Adrenal gland (tissue), 12 donors: ENCODE measurements around the gene CREB5. TPM values are rescaled to one million over a fixed set of nuclear protein-coding genes. Genes with fewer than 3 reads are reported as not detected.

Experiments used
- DNase-seq, 7 donors: peaks; one replicate each; pipeline ENCODE4 v3.0.0-alpha.2; 2019 to 2020
- H3K27ac ChIP-seq, 5 donors: fragments of 200-600 bp; sonication (generic) in 4 of 5; 1 replicate in 3 of 5; 2 replicates in 2 of 5; pipeline versions ENCODE4 v1.5.1 to v1.8.0; 2016 to 2020; ENCODE audit warnings: mild to moderate bottlenecking in 1 of 5
- H3K27me3 ChIP-seq: fragments of 200-600 bp; 2 replicates; pipeline ENCODE4 v1.8.0; 2021
- H3K36me3 ChIP-seq, 2 donors: fragments of 200-600 bp; replicated peaks in 1 of 2; 1 replicate in 1 of 2; 2 replicates in 1 of 2; pipeline versions ENCODE4 v1.5.1 to v1.8.0; 2018 to 2022
- H3K4me1 ChIP-seq, 2 donors: fragments of 200-600 bp; replicated peaks in 1 of 2; 1 replicate in 1 of 2; 2 replicates in 1 of 2; pipeline versions ENCODE4 v1.5.1 to v1.8.0; 2018 to 2021
- H3K4me3 ChIP-seq, 4 donors: fragments of 200-600 bp; sonication (generic) in 3 of 4; one replicate each; pipeline ENCODE4 v1.5.1; 2016 to 2018
- H3K9me3 ChIP-seq, 3 donors: fragments of 200-600 bp; sonication (generic) in 1 of 3; replicated peaks in 1 of 3; 1 replicate in 2 of 3; 2 replicates in 1 of 3; pipeline versions ENCODE4 v1.5.1 to v1.8.0; 2016 to 2021
- POLR2A ChIP-seq, 2 donors: fragments of 450-650 bp; IDR thresholded peaks; one replicate each; pipeline ENCODE4 v1.6.1; 2017; ENCODE audit warnings: antibody characterized with exemption in 2 of 2, mild to moderate bottlenecking in 2 of 2, moderate library complexity in 1 of 2
- WGBS, 4 donors: extraction: QIAGEN DNeasy Blood & Tissue Kit in 2 of 4; methylation state at CpG; one replicate each; pipeline versions ENCODE4 v1.1.5 to v1.1.7; 2013 to 2017; 5-methylcytosine and 5-hydroxymethylcytosine counted together
- intact Hi-C, 2 donors: fragments of 100-400 bp; cut with DNase I; formaldehyde crosslinking; loops; one replicate each; pipeline versions ENCODE4 v1.14.1 to v1.15.0; 2022 to 2023
- polyA plus RNA-seq, 3 donors: library from polyadenylated mRNA; stranded (reverse); fragments of 200-250 nt in 2 of 3; fragments of 350-450 nt in 1 of 3; fragmentation: Illumina TruSeq in 1 of 3; extraction: RNeasy Lipid Tissue Mini Kit (QIAGEN cat#74804) in 1 of 3; gene quantifications; one replicate each; pipeline ENCODE4 v1.2.3, GENCODE V29; 2013 to 2014
- total RNA-seq, 9 donors: library from RNA; depleted of rRNA in 4 of 9; stranded (reverse); fragments of >200 nt in 4 of 9; fragments of 120-200 nt in 1 of 9; fragmentation: NEBNext Ultra II Directional in 1 of 9; extraction: Animal tissue kit (Norgen Biotek cat#: 25700) in 1 of 9; gene quantifications; one replicate each; pipeline versions ENCODE4 v1.1.0 to v1.2.4, GENCODE V29; 2013 to 2023
- TF ChIP-seq, protein P1 (sequence below), 6 experiments: fragments of 450-650 bp in 4 of 6; fragments of 200-600 bp in 2 of 6; sonication (generic) in 1 of 6; IDR thresholded peaks; 1 replicate in 5 of 6; 2 replicates in 1 of 6; pipeline versions ENCODE4 v1.5.1 to v1.8.0; 2016 to 2021; ENCODE audit warnings: antibody characterized with exemption in 6 of 6, mild to moderate bottlenecking in 2 of 6, moderate library complexity in 1 of 6
- donor health status: healthy with polysubstance abuse.
- donor health status: Bipolar disorder and iron deficiency.
- donor health status: DM: yes; HTN: yes; CAD: no.
- donor health status: DM: no; HTN: no; CAD: no.
- donor health status: DM: no; HTN: no; CAD: no.
- donor health status: DM: yes; HTN: yes; CAD: no.

CREB5 gene
- total and polyA plus RNA-seq, 12 donors, result 0.69 to 5.4 (median 1.3) TPM

DNA sequence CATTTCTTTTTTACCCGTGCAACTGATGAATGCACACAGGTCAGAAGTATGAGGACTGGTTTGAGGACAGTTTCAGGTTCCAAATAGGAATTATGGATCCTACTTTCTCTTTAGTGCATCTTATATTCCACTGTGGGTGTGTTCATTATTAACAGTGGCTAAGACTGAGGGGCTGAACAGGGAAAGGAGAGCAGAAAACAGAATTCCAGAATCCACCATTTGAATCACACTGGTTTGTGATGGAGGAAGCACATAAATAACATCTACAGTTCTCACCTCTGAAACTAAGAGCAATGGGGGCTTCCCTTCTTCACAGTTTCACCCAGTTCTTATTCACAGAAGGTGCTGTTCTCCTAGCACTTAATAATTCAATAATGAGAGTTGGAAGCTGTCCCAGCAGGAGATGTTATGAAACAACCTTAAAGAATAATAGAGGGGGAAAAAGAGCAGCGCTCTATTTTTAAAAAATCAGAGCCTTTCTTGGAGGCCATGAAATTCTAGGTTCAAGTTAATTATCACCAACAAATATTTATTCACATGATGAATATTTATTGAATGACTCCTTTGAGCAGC is 205.1 kb downstream of the CREB5 start:
- no peak overlapping the region for H3K27ac ChIP-seq
- TF ChIP-seq POLR2A (IDR thresholded peaks at IDR 0.05), result no peak
- TF ChIP-seq, protein P1, sequence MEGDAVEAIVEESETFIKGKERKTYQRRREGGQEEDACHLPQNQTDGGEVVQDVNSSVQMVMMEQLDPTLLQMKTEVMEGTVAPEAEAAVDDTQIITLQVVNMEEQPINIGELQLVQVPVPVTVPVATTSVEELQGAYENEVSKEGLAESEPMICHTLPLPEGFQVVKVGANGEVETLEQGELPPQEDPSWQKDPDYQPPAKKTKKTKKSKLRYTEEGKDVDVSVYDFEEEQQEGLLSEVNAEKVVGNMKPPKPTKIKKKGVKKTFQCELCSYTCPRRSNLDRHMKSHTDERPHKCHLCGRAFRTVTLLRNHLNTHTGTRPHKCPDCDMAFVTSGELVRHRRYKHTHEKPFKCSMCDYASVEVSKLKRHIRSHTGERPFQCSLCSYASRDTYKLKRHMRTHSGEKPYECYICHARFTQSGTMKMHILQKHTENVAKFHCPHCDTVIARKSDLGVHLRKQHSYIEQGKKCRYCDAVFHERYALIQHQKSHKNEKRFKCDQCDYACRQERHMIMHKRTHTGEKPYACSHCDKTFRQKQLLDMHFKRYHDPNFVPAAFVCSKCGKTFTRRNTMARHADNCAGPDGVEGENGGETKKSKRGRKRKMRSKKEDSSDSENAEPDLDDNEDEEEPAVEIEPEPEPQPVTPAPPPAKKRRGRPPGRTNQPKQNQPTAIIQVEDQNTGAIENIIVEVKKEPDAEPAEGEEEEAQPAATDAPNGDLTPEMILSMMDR (IDR thresholded peaks at IDR 0.05), result no peak
- H3K36me3 ChIP-seq, result no peaks in the 10 kb centered on the region
- intact Hi-C loops, result no loop called here
- H3K4me1 ChIP-seq, result no peaks in the 10 kb centered on the region
- H3K27me3 ChIP-seq, result no peaks in the 10 kb centered on the region
- no peaks in the 10 kb centered on the region for H3K9me3 ChIP-seq
- 90 to 94% (median 91%) methylated on average over 2 of the region's 2 CpGs for WGBS, 4 donors
- no peak overlapping the region for H3K4me3 ChIP-seq
- no peak for DNase-seq

DNA sequence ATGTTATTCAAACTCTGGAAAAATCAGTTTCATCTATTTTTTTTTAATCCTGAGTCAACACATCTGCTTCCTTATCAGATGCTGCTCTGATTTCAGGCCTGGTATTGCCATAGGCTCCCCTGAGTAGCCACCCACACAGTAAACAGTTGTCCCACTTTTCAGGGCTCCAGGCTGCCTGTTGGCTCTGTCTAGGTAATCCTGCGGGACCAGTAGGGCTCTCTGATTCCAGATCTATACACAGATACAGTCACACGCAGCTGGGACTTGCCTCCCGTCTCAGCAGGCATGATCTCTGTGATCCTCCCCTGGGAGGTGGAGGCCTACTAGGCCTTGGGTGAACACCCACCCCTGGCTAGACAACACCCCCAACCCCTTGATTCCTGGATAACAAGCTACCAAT is 206.1 kb downstream of the CREB5 start:
- H3K9me3 ChIP-seq, result no peaks in the 10 kb centered on the region
- no peaks in the 10 kb centered on the region for H3K4me1 ChIP-seq
- no peak for TF ChIP-seq POLR2A (IDR thresholded peaks at IDR 0.05)
- TF ChIP-seq, protein P1 (IDR thresholded peaks at IDR 0.05), result no peak
- 63 to 100% (median 89%) methylated on average over 3 of the region's 3 CpGs for WGBS, 4 donors
- no peak for DNase-seq
- no peak overlapping the region for H3K27ac ChIP-seq
- intact Hi-C loops, result no loop called here
- H3K4me3 ChIP-seq, result no peak overlapping the region
- no peaks in the 10 kb centered on the region for H3K36me3 ChIP-seq
- no peaks in the 10 kb centered on the region for H3K27me3 ChIP-seq

DNA sequence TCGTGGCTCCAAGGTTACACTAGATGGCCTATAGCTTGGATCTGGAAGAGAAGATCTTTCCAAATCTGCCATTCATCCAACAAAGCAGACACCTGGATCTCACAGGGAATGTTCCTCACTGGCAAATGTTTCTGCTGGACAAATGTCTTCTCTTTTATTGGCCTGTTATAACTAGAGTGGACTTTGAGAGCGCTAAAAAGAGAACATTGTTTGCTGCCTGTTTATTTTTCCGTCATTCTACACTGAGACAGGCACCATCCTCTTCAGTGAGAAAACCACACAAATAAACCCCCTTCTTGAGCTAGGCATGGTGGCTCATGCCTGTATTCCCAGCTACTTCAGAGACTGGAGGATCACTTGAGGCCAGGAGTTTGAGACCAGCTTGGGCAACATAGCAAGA is 206.9 kb downstream of the CREB5 start:
- Histone ChIP-seq H3K27me3 (no peaks in the 10 kb centered on the region), H3K4me3 (no peak overlapping the region), H3K9me3 (no peaks in the 10 kb centered on the region), H3K36me3 (no peaks in the 10 kb centered on the region), H3K27ac (no peak overlapping the region), H3K4me1 (no peaks in the 10 kb centered on the region)
- no peak for DNase-seq
- WGBS, 4 donors, result 93 to 99% (median 95%) methylated on average over 3 of the region's 3 CpGs
- TF ChIP-seq, protein P1 (IDR thresholded peaks at IDR 0.05), result no peak
- TF ChIP-seq POLR2A (IDR thresholded peaks at IDR 0.05), result no peak
- intact Hi-C loops, result no loop called here

DNA sequence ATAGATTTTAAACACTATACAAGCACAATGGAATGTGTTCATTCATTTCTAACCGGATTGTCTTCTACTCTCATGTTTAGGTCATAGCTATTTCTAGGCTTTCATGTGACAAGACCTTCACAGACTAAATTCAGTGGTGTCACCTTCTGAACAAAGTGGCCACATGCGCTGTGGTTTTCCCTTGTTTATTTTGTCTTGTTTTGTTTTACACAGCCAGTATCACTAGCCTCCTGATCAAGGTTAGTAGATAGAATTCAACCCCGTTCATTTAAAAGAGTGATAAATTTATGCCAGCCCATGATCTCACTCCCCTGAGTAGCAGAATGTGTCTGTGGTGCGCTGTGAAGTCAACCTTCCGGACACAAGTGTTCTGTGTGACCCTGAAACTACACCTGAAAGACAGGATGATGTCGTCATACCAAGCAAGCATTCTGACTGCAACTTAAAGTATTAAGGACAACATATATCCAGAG is 209.1 kb downstream of the CREB5 start:
- intact Hi-C loops, result loop anchor here in 1 of 2 donors (5.0 kb wide), 1 partner anchor 234 kb away; no protein-coding TSS in a partner anchor
- no peaks in the 10 kb centered on the region for H3K36me3 ChIP-seq
- no peaks in the 10 kb centered on the region for H3K4me1 ChIP-seq
- H3K9me3 ChIP-seq, result no peaks in the 10 kb centered on the region
- H3K27me3 ChIP-seq, result no peaks in the 10 kb centered on the region
- no peak for DNase-seq
- H3K4me3 ChIP-seq, result no peak overlapping the region
- no peak for TF ChIP-seq POLR2A (IDR thresholded peaks at IDR 0.05)
- TF ChIP-seq, protein P1 (IDR thresholded peaks at IDR 0.05), result no peak
- no peak overlapping the region for H3K27ac ChIP-seq
- 65 to 71% (median 69%) methylated on average over 6 of the region's 6 CpGs for WGBS, 4 donors
